Activated T-cell treated with anti-CD3 and anti-CD28 coated beads, Interleukin-2, amount 50 U/mL, for 24 hours (primary cell): ENCODE results near the gene GIGYF2.
"Not testable (repeated sequence)": the region's sequence is repeated elsewhere in the genome, so short reads cannot be mapped to it uniquely, and the experiment has no call there.

Experiments
- DNase-seq: peaks from one replicate; pipeline ENCODE4 v3.0.0-alpha.2; 2020
- H3K27ac Mint-ChIP-seq: 2 replicates; pipeline ENCODE4 v1.8.0; 2020; ENCODE audit warnings: mild to moderate bottlenecking, mixed read lengths
- H3K27me3 Mint-ChIP-seq: 2 replicates; pipeline ENCODE4 v1.8.0; 2020; ENCODE audit warnings: mixed read lengths
- H3K36me3 Mint-ChIP-seq: 2 replicates; pipeline ENCODE4 v1.8.0; 2020; ENCODE audit warnings: low read depth, mixed read lengths
- H3K4me1 Mint-ChIP-seq: 2 replicates; pipeline ENCODE4 v1.8.0; 2020; ENCODE audit warnings: low read depth, mixed read lengths
- H3K4me3 Mint-ChIP-seq: 2 replicates; pipeline ENCODE4 v1.8.0; 2020; ENCODE audit warnings: mild to moderate bottlenecking, moderate library complexity, mixed read lengths
- H3K9me3 Mint-ChIP-seq: 2 replicates; pipeline ENCODE4 v1.8.0; 2020; ENCODE audit warnings: mixed read lengths

The GIGYF2 gene

DNA sequence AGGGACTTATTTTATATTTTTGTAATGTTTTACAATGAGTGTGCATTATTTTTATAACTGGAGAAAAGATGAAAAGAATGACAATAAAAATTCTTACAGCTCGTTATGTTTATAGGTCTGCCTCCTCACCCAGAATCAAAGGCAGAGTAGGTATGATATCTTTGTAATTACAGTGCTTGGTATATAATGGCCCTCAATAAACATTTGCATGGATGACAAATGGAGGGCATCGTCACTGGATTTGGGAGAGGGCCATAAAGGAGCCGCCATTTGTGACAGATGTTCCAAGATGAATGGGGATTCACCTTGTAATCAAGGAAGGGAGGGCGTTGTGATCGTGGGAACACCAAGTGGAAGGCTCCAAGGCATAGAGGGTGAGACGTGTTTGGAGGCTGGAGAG lies 22.6 kb upstream of the GIGYF2 start:
- no peak overlapping the region for H3K27ac Mint-ChIP-seq
- no peak for DNase-seq
- H3K4me1 Mint-ChIP-seq, result no peaks in the 10 kb centered on the region
- no peaks in the 10 kb centered on the region for H3K27me3 Mint-ChIP-seq
- H3K4me3 Mint-ChIP-seq, result no peak overlapping the region
- no peaks in the 10 kb centered on the region for H3K9me3 Mint-ChIP-seq
- no peaks in the 10 kb centered on the region for H3K36me3 Mint-ChIP-seq

GRCh38 chr2:232675381-232675780 lies 21.8 kb upstream of the GIGYF2 start:
- H3K36me3 Mint-ChIP-seq, result no peaks in the 10 kb centered on the region
- peaks cover 6% of the 10 kb centered on the region for H3K27me3 Mint-ChIP-seq
- H3K27ac Mint-ChIP-seq, result no peak overlapping the region
- no peak for DNase-seq
- H3K4me1 Mint-ChIP-seq, result no peaks in the 10 kb centered on the region
- H3K4me3 Mint-ChIP-seq, result no peak overlapping the region
- H3K9me3 Mint-ChIP-seq, result no peaks in the 10 kb centered on the region

- H3K4me3 Mint-ChIP-seq, result no peak overlapping the region
- H3K27me3 Mint-ChIP-seq, result peaks cover 6% of the 10 kb centered on the region
- no peaks in the 10 kb centered on the region for H3K9me3 Mint-ChIP-seq
- H3K27ac Mint-ChIP-seq, result no peak overlapping the region
- H3K4me1 Mint-ChIP-seq, result no peaks in the 10 kb centered on the region
- DNase-seq, result no peak
- no peaks in the 10 kb centered on the region for H3K36me3 Mint-ChIP-seq
These were observed 17.1 kb upstream of the GIGYF2 start for GRCh38 chr2:232680006-232680405.

DNA sequence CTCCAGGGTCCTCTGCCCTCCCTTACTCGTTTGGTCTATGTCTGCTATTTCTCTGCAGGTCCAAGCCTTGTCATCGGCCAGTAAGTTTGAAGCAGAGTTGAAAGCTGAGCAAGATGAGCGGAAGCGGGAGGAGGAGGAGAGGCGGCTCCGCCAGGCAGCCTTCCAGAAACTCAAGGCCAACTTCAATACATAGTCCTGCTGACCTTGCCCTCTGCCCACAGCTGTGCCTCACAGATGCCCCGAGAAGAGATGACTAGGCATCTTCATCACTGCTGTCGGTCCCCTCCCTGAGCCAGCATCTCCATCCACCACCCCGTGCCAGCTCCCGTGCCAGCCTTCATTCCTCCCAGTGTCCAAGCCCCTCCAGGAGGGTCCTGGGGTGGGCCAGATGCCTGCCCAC lies 15.6 kb upstream of the GIGYF2 start:
- H3K36me3 Mint-ChIP-seq, result no peaks in the 10 kb centered on the region
- H3K27ac Mint-ChIP-seq, result no peak overlapping the region
- H3K4me1 Mint-ChIP-seq, result no peaks in the 10 kb centered on the region

GRCh38 chr2:232683368-232683767 lies 13.8 kb upstream of the GIGYF2 start:
- Mint-ChIP-seq H3K27ac (no peak overlapping the region), H3K4me1 (no peaks in the 10 kb centered on the region), H3K4me3 (no peak overlapping the region), H3K27me3 (peaks cover 6% of the 10 kb centered on the region), H3K36me3 (no peaks in the 10 kb centered on the region), H3K9me3 (no peaks in the 10 kb centered on the region)
- DNase-seq, result no peak

More for the DNA sequence above, 15.6 kb upstream of the GIGYF2 start:
- Mint-ChIP-seq H3K4me3 (no peak overlapping the region), H3K9me3 (no peaks in the 10 kb centered on the region), H3K27me3 (peaks cover 6% of the 10 kb centered on the region)
- DNase-seq, result no peak

GRCh38 chr2:232685391-232685790 lies 11.7 kb upstream of the GIGYF2 start:
- H3K4me3 Mint-ChIP-seq, H3K27ac Mint-ChIP-seq, H3K9me3 Mint-ChIP-seq, DNase-seq, H3K4me1 Mint-ChIP-seq, H3K27me3 Mint-ChIP-seq, H3K36me3 Mint-ChIP-seq: not testable (repeated sequence)

DNA sequence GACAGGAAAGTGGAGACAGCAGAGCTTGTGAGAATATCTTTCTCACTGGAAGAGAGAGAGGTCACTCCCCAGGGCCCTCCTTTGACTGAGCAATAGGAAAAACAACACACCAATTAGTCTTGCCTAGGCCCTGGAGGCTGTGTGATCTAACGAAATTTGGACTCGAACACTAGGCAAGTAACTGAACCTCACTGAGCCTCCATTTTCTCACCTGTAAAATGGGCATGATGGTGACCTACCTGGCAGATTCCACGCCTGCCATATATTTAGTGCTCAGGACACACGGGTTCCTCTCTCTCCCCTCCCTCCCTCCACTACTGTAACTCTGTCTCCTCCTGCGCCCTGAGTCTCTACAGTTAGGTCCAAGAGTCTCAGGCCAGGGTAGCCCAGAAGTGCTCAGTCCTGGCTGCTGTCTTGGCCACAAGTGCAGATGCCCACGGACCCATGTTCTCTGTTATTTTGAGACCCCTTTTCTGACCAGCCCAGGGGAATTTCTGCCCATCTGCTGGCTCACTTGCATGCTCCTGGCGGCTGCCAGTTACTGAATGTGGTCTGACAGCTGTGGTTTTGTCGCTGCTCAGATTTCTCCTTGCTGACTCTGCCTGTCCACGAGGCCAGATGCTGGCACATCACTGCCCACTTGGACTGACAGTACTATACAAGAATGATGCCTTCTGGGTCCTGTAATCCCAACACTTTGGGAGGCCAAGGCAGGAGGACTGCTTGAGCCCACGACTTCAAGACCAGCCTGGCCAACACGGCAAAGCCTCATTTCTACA lies 9.6 kb upstream of the GIGYF2 start:
- Mint-ChIP-seq H3K27ac (no peak overlapping the region), H3K27me3 (no peaks in the 10 kb centered on the region)

GRCh38 chr2:232688201-232688600 lies 8.9 kb upstream of the GIGYF2 start:
- H3K4me1 Mint-ChIP-seq, result no peaks in the 10 kb centered on the region
- DNase-seq, result no peak
- no peaks in the 10 kb centered on the region for H3K9me3 Mint-ChIP-seq
- H3K4me3 Mint-ChIP-seq, result no peak overlapping the region
- no peak overlapping the region for H3K27ac Mint-ChIP-seq
- H3K36me3 Mint-ChIP-seq, result no peaks in the 10 kb centered on the region
- no peaks in the 10 kb centered on the region for H3K27me3 Mint-ChIP-seq

More for the DNA sequence above, 9.6 kb upstream of the GIGYF2 start:
- Mint-ChIP-seq H3K4me3 (no peak overlapping the region), H3K9me3 (no peaks in the 10 kb centered on the region), H3K4me1 (no peaks in the 10 kb centered on the region), H3K36me3 (no peaks in the 10 kb centered on the region)
- DNase-seq, result no peak

- no peaks in the 10 kb centered on the region for H3K27me3 Mint-ChIP-seq
- no peak overlapping the region for H3K27ac Mint-ChIP-seq
- DNase-seq, result no peak
- H3K4me3 Mint-ChIP-seq, result no peak overlapping the region
- no peaks in the 10 kb centered on the region for H3K4me1 Mint-ChIP-seq
- no peaks in the 10 kb centered on the region for H3K36me3 Mint-ChIP-seq
- H3K9me3 Mint-ChIP-seq, result no peaks in the 10 kb centered on the region
These were observed 7.8 kb upstream of the GIGYF2 start for GRCh38 chr2:232689152-232689910.

DNA sequence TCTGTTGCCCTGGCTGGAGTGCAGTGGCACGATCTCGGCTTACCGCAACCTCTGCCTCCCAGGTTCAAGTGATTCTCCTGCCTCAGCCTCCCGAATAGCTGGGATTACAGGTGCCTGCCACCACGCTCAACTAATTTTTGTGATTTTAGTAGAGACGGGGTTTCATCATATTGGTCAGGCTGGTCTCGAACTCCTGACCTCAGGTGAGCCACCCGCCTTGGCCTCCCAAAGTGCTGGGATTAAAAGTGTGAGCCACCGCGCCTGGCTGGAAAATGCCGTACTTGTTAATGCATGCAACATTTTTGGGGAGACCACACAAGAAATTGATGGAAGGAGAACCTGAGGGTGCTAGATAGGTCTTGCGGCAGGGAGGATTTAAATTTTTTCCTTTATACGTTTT lies 6.0 kb upstream of the GIGYF2 start:
- not testable (repeated sequence) for H3K4me3 Mint-ChIP-seq, H3K27ac Mint-ChIP-seq, H3K4me1 Mint-ChIP-seq, DNase-seq, H3K9me3 Mint-ChIP-seq, H3K27me3 Mint-ChIP-seq, H3K36me3 Mint-ChIP-seq

DNA sequence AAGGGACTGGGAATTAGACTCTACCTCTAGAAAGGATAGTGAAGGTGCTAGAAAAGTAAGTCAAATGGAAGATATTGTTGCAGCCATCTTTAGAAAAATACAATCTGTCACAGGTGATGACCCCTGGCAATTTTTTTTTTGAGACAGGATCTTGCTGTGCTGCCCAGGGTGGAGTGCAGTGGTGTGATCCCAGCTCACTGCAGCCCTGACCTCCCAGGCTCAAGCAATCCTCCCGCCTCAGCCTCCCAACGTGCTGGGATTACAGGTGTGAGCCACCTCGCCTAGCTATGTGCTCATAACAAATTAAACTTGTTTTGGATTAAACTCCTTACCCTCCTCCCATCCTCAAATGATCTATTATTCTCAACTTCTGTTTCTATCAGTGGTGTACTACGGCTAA lies 3.8 kb upstream of the GIGYF2 start:
- Mint-ChIP-seq H3K4me3 (no peak overlapping the region), H3K27ac (no peak overlapping the region), H3K4me1 (peaks cover 12% of the 10 kb centered on the region), H3K27me3 (no peaks in the 10 kb centered on the region), H3K36me3 (peaks cover 6% of the 10 kb centered on the region), H3K9me3 (peaks cover 3% of the 10 kb centered on the region)
- DNase-seq, result no peak

DNA sequence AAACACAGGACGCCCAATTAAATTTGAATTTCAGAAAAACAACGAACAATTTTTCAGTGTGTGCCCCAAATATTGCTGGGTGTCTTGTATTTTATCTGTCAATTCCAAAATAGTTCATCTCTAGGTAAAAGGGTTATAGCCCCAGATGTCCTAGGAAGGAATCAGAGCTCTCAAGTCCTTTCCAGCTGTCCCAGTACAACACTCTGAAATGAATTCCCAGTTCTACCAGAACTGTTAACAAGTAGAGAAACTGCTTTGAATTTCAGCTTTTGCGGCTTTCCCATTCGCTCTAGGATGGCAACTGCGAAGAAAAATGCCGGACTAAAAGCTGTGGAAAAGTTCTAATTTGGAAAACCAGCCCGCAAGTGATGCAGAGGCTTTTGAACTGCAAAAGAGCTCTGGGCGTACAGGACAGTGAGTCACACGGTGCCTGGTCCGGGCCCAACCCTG lies 497 bp upstream of the GIGYF2 start:
- DNase-seq, result no peak
- H3K4me1 Mint-ChIP-seq, result peaks cover 37% of the 10 kb centered on the region
- peaks cover 31% of the 10 kb centered on the region for H3K36me3 Mint-ChIP-seq
- H3K4me3 Mint-ChIP-seq, result peak overlapping the region; percentile 96
- peaks cover 3% of the 10 kb centered on the region for H3K9me3 Mint-ChIP-seq
- H3K27ac Mint-ChIP-seq, result peak overlapping the region; percentile 78
- H3K27me3 Mint-ChIP-seq, result no peaks in the 10 kb centered on the region

- no peaks in the 10 kb centered on the region for H3K27me3 Mint-ChIP-seq
- peaks cover 41% of the 10 kb centered on the region for H3K36me3 Mint-ChIP-seq
- DNase-seq, result no peak
- H3K4me3 Mint-ChIP-seq, result peak overlapping the region; percentile 96
- peaks cover 42% of the 10 kb centered on the region for H3K4me1 Mint-ChIP-seq
- H3K27ac Mint-ChIP-seq, result peak overlapping the region; percentile 91
- H3K9me3 Mint-ChIP-seq, result peaks cover 3% of the 10 kb centered on the region
These were observed 628 bp downstream of the GIGYF2 start for GRCh38 chr2:232697807-232698110.

DNA sequence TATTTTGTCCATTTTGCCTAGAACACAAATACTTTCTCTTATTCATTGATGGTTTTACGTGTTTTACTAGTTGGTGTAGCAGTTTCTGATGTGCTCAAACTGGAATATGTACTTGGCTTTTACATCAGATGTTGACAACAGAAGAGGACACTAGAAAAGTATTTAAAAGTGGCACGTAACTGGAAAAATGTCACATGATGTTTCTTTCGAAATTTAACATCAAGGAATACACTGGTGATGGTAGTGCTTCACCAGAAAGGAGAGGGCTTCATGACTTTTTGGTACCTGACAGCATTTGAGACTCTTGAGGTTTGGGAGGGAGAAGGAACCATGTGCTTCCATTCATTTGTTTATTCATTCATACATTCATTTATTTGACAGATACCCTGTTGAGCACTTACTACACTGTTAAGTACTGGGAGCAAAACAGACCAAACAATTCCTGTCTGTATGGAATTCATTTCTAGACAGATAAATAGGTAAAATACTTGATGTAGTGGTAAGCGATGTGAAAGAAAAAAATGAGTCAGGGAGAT lies 1.5 kb downstream of the GIGYF2 start:
- peak overlapping the region; percentile 96 for H3K4me3 Mint-ChIP-seq
- H3K4me1 Mint-ChIP-seq, result peaks cover 44% of the 10 kb centered on the region
- peak overlapping the region; percentile 65 for H3K27ac Mint-ChIP-seq
- no peaks in the 10 kb centered on the region for H3K27me3 Mint-ChIP-seq
- peaks cover 47% of the 10 kb centered on the region for H3K36me3 Mint-ChIP-seq
- H3K9me3 Mint-ChIP-seq, result peaks cover 3% of the 10 kb centered on the region
- no peak for DNase-seq

DNA sequence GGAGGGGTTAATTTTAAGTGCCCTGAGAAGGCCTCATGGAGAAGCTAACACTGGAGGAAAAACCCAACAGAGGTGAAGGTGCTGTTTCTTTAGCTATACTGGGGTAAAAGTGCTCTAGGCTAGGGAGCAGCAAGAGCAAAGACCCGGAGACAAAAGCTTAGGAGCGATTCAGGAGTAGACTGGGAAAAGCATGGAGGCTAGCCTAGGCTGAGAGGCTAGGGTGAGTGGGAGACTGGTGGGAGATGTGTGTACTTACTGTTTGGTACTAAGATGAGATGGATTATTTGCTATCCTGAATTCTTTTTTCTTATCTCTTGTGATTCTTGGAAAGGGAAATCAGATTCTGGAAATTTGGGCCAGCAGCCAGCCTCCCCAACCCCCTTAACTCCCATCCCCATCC lies 2.0 kb downstream of the GIGYF2 start:
- peaks cover 3% of the 10 kb centered on the region for H3K9me3 Mint-ChIP-seq

More for the DNA sequence above, 2.0 kb downstream of the GIGYF2 start:
- DNase-seq, result no peak
- H3K27me3 Mint-ChIP-seq, result no peaks in the 10 kb centered on the region
- H3K4me3 Mint-ChIP-seq, result peak overlapping the region; percentile 96
- H3K27ac Mint-ChIP-seq, result peak overlapping the region; percentile 65
- H3K4me1 Mint-ChIP-seq, result peaks cover 48% of the 10 kb centered on the region
- peaks cover 52% of the 10 kb centered on the region for H3K36me3 Mint-ChIP-seq
